OCI-LY7 (cell line): Measurements from ENCODE around the gene OXSM. TPM values are rescaled to one million over a fixed set of nuclear protein-coding genes. Genes with fewer than 3 reads are reported as not detected.

Experiments used
- BruUV-seq: library from RNA; stranded (reverse); fragments of 400-500 nt; replicated peaks from 2 replicates; lab custom pipeline; 2021; lab: Mats Ljungman, UMichigan
- CTCF ChIA-PET: fragments of 300-600 bp; sonication (Branson Sonifier 250); formaldehyde crosslinking; loops from one replicate; lab custom pipeline; 2022; ENCODE audit warnings: antibody characterized with exemption; ENCODE audit not compliant: unreplicated experiment; lab: Charles Lee
- POLR2A ChIA-PET: fragments of 300-600 bp; sonication (Branson Sonifier 250); formaldehyde crosslinking; loops from one replicate; lab custom pipeline; 2022; ENCODE audit warnings: antibody characterized with exemption; lab: Charles Lee
- DNase-seq: peaks from one replicate; pipeline ENCODE4 v3.0.0-alpha.2; 2015; ENCODE audit warnings: low spot score
- H2AFZ ChIP-seq: fragments of 200-600 bp; sonication (generic), shearing (Covaris generic); 2 replicates; pipeline ENCODE4 v1.6.1; 2014; ENCODE audit warnings: mild to moderate bottlenecking, antibody characterized with exemption, low read length, moderate library complexity
- H3K27ac ChIP-seq: fragments of 200-600 bp; sonication (generic); 2 replicates; pipeline ENCODE4 v1.5.1; 2014; ENCODE audit warnings: mixed run types, low read depth, mild to moderate bottlenecking, moderate library complexity, low read length, inconsistent platforms; ENCODE audit not compliant: poor library complexity, severe bottlenecking
- H3K36me3 ChIP-seq: fragments of 200-600 bp; sonication (generic); 2 replicates; pipeline ENCODE4 v1.6.1; 2014; ENCODE audit warnings: mild to moderate bottlenecking, antibody characterized with exemption, low read length, moderate library complexity, mixed read lengths; ENCODE audit not compliant: insufficient read depth
- H3K4me1 ChIP-seq: fragments of 200-600 bp; sonication (generic); 2 replicates; pipeline ENCODE4 v1.5.1; 2014; ENCODE audit warnings: mild to moderate bottlenecking, low read length; ENCODE audit not compliant: insufficient read depth, poor library complexity, severe bottlenecking
- H3K4me2 ChIP-seq: fragments of 200-600 bp; sonication (generic); 2 replicates; pipeline ENCODE4 v1.6.1; 2014; ENCODE audit warnings: mild to moderate bottlenecking, low read length
- H3K4me3 ChIP-seq: fragments of 200-600 bp; sonication (generic); 2 replicates; pipeline ENCODE4 v1.5.1; 2014; ENCODE audit warnings: mild to moderate bottlenecking, low read depth, low read length; ENCODE audit not compliant: poor library complexity, severe bottlenecking
- H3K79me2 ChIP-seq: fragments of 200-600 bp; sonication (generic); 2 replicates; pipeline ENCODE4 v1.6.1; 2016; ENCODE audit warnings: low read depth, mild to moderate bottlenecking, low read length, moderate library complexity, mixed read lengths; ENCODE audit not compliant: insufficient read depth
- H3K9me2 ChIP-seq: fragments of 200-600 bp; sonication (generic); 2 replicates; pipeline ENCODE4 v1.6.1; 2016; ENCODE audit warnings: mild to moderate bottlenecking, low read length, mixed read lengths; ENCODE audit not compliant: insufficient read depth
- H3K9me3 ChIP-seq: fragments of 200-600 bp; sonication (generic); 2 replicates; pipeline ENCODE4 v1.6.1; 2014; ENCODE audit warnings: mild to moderate bottlenecking, mixed run types, low read length, mixed read lengths
- H4K20me1 ChIP-seq: fragments of 200-600 bp; sonication (generic); 2 replicates; pipeline ENCODE4 v1.6.1; 2014; ENCODE audit warnings: mild to moderate bottlenecking, antibody characterized with exemption, low read length, moderate library complexity, mixed read lengths; ENCODE audit not compliant: insufficient read depth
- EZH2phosphoT487 ChIP-seq: fragments of 200-600 bp; sonication (generic); IDR thresholded peaks from 2 replicates; pipeline ENCODE4 v1.6.1; 2018; ENCODE audit warnings: low read depth, borderline replicate concordance, mild to moderate bottlenecking, mixed run types, antibody characterized with exemption, low read length, moderate library complexity, mixed read lengths
- intact Hi-C: fragments of 100-400 bp; cut with micrococcal nuclease; formaldehyde crosslinking; loops from one replicate; pipeline ENCODE4 v1.10.0; 2022; ENCODE audit not compliant: unreplicated experiment
- total RNA-seq, 2 experiments: library from RNA; depleted of rRNA in 1 of 2; stranded (reverse); fragments of >200 nt in 1 of 2; shearing (Covaris generic) in 1 of 2; gene quantifications; 2 replicates each; pipeline ENCODE4 v1.2.3, GENCODE V29; 2014 to 2022
- TF ChIP-seq, protein P1 (sequence below): fragments of 200-600 bp; sonication (generic); conservative IDR thresholded peaks from 2 replicates; pipeline ENCODE4 v1.5.1; 2014; ENCODE audit warnings: mild to moderate bottlenecking, antibody characterized with exemption, low read length, moderate library complexity, mixed read lengths

Gene OXSM
- total RNA-seq, 2 experiments from 2014 or later, result 17.0 to 17.3 TPM

- H3K4me1 ChIP-seq, result peaks cover 59% of the 10 kb centered on the region
- peak overlapping the region; percentile 77 for H3K4me2 ChIP-seq
- H3K36me3 ChIP-seq, result no peaks in the 10 kb centered on the region; the same call in 1 of the 2 replicates
- CTCF ChIA-PET, result interaction anchor here (0.7 to 1.4 kb wide), 4 partner anchors 40 to 182 kb away, joined by 3 to 5 read pairs (median 4); no protein-coding TSS in a partner anchor
- no peaks in the 10 kb centered on the region for H3K9me2 ChIP-seq
- H2AFZ ChIP-seq, result peak overlapping the region; percentile 90
- TF ChIP-seq, protein P1, sequence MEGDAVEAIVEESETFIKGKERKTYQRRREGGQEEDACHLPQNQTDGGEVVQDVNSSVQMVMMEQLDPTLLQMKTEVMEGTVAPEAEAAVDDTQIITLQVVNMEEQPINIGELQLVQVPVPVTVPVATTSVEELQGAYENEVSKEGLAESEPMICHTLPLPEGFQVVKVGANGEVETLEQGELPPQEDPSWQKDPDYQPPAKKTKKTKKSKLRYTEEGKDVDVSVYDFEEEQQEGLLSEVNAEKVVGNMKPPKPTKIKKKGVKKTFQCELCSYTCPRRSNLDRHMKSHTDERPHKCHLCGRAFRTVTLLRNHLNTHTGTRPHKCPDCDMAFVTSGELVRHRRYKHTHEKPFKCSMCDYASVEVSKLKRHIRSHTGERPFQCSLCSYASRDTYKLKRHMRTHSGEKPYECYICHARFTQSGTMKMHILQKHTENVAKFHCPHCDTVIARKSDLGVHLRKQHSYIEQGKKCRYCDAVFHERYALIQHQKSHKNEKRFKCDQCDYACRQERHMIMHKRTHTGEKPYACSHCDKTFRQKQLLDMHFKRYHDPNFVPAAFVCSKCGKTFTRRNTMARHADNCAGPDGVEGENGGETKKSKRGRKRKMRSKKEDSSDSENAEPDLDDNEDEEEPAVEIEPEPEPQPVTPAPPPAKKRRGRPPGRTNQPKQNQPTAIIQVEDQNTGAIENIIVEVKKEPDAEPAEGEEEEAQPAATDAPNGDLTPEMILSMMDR, result no peak
- TF ChIP-seq EZH2phosphoT487, result no peak
- no peaks in the 10 kb centered on the region; the same call in 1 of the 2 replicates for H3K79me2 ChIP-seq
- DNase-seq, result peak; percentile 44
- BruUV-seq, result no TSS peak
- intact Hi-C loops, result loop anchor here (1.0 to 2.0 kb wide), 3 partner anchors 40 to 165 kb away; partner anchors contain the start of genes NGLY1 and OXSM
- peak overlapping the region; percentile 45 for H3K4me3 ChIP-seq
- peak overlapping the region; percentile 81 for H3K27ac ChIP-seq
- POLR2A ChIA-PET, result interaction anchor here (0.8 to 2.8 kb wide), 15 partner anchors 11 to 184 kb away, joined by 3 to 18 read pairs (median 5); partner anchors contain the start of genes NGLY1 and OXSM
- H4K20me1 ChIP-seq, result no peaks in the 10 kb centered on the region
- peaks cover 20% of the 10 kb centered on the region; the same call in 1 of the 2 replicates for H3K9me3 ChIP-seq
These were observed 40.7 kb downstream of the OXSM start for GRCh38 chr3:25830373-25831280.

DNA sequence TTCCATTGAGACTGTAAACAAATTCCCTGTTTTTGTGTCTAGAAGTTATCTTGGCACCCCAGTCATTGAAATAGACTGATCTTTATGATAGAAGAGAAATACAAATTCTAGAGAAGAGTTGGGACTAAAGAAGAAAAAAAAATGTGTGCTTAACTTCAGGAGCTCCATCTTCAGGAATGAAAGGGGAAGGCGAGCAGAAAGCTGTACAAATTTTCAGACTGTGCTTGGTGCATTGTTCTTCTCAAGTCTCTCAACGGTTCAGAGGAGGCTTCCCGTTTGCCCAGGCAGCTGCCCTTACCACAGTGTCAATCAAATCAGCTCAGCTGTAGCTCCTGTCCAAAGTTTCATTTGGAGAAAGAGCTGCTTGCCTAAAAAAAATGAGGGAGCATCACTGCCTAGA, 41.7 kb downstream of the OXSM start:
- no peaks in the 10 kb centered on the region for H3K9me2 ChIP-seq
- ChIA-PET POLR2A (interaction anchor here (0.6 to 2.8 kb wide), 13 partner anchors 14 to 185 kb away, joined by 3 to 18 read pairs (median 5); partner anchors contain the start of genes NGLY1 and OXSM), CTCF (interaction anchor here (0.7 to 1.0 kb wide), 4 partner anchors 11 to 183 kb away, joined by 3 to 5 read pairs (median 4); no protein-coding TSS in a partner anchor)
- BruUV-seq, result no TSS peak
- H2AFZ ChIP-seq, result peak overlapping the region; percentile 90
- peaks cover 68% of the 10 kb centered on the region for H3K4me1 ChIP-seq
- peak; percentile 88 for DNase-seq
- H3K27ac ChIP-seq, result peak overlapping the region; percentile 81
- intact Hi-C loops, result loop anchor here (1.0 to 2.0 kb wide), 3 partner anchors 41 to 166 kb away; partner anchors contain the start of genes NGLY1 and OXSM
- peak overlapping the region; percentile 45 for H3K4me3 ChIP-seq
- no peaks in the 10 kb centered on the region for H4K20me1 ChIP-seq
- H3K79me2 ChIP-seq, result no peaks in the 10 kb centered on the region; the same call in 1 of the 2 replicates
- TF ChIP-seq, protein P1, result peak; percentile 80
- TF ChIP-seq EZH2phosphoT487, result no peak
- peak overlapping the region; percentile 77 for H3K4me2 ChIP-seq
- H3K9me3 ChIP-seq, result peaks cover 18% of the 10 kb centered on the region; the same call in 1 of the 2 replicates
- no peaks in the 10 kb centered on the region; the same call in 1 of the 2 replicates for H3K36me3 ChIP-seq
